AG20443 (cell line): ENCODE results near the gene TUBB6.

ENCODE experiments used
- DNase-seq: peaks from one replicate; pipeline ENCODE4 v3.0.0; 2012; ENCODE audit warnings: low spot score, mixed read lengths

TUBB6 gene

GRCh38 chr18:12307701-12308385 is at the start of gene TUBB6:
Gene TUBB6 (plus strand): TSS chr18:12308241. CDS start chr18:12308293, 52 bp downstream.
- peak; percentile 96 for DNase-seq

GRCh38 chr18:12258719-12259705 is 49.0 kb upstream of the TUBB6 start:
- no peak for DNase-seq

GRCh38 chr18:12262748-12263147 is 45.3 kb upstream of the TUBB6 start:
- DNase-seq, result no peak

- DNase-seq, result no peak
Measured at GRCh38 chr18:12264864-12265263, 43.2 kb upstream of the TUBB6 start.

- DNase-seq, result peak; percentile 91
Measured at GRCh38 chr18:12271376-12272235, 36.4 kb upstream of the TUBB6 start.

- no peak for DNase-seq
Measured at GRCh38 chr18:12274793-12275192, 33.2 kb upstream of the TUBB6 start.

- no peak for DNase-seq
Measured at GRCh38 chr18:12276736-12277554, 31.1 kb upstream of the TUBB6 start.

GRCh38 chr18:12278215-12278671 is 29.8 kb upstream of the TUBB6 start:
- DNase-seq, result no peak

GRCh38 chr18:12278741-12279682 is 29.0 kb upstream of the TUBB6 start:
- DNase-seq, result peak; percentile 95

- DNase-seq, result no peak
Measured at GRCh38 chr18:12279781-12280531, 28.1 kb upstream of the TUBB6 start.

GRCh38 chr18:12281861-12282260 is 26.2 kb upstream of the TUBB6 start:
- DNase-seq, result no peak

- peak; percentile 84 for DNase-seq
Measured at GRCh38 chr18:12282442-12283039, 25.5 kb upstream of the TUBB6 start.

GRCh38 chr18:12283256-12283655 is 24.8 kb upstream of the TUBB6 start:
- no peak for DNase-seq

- no peak for DNase-seq
Measured at GRCh38 chr18:12283666-12284065, 24.4 kb upstream of the TUBB6 start.

GRCh38 chr18:12287131-12287681 is 20.8 kb upstream of the TUBB6 start:
- no peak for DNase-seq

GRCh38 chr18:12287684-12288402 is 20.2 kb upstream of the TUBB6 start:
- DNase-seq, result peak; percentile 92

- no peak for DNase-seq
Measured at GRCh38 chr18:12288403-12288755, 19.7 kb upstream of the TUBB6 start.

GRCh38 chr18:12290086-12290485 is 18.0 kb upstream of the TUBB6 start:
- no peak for DNase-seq
